GM12892 (cell line): ENCODE results near the gene GIPC2.

ENCODE experiments used
- POLR2A ChIP-seq: IDR thresholded peaks from 2 replicates; pipeline ENCODE4 v1.6.1; 2011; ENCODE audit warnings: low read depth, low read length, control low read depth
- POLR2AphosphoS5 ChIP-seq: IDR thresholded peaks from 2 replicates; pipeline ENCODE4 v1.6.1; 2011; ENCODE audit warnings: low read depth, low read length, control low read depth
- TAF1 ChIP-seq: IDR thresholded peaks from 2 replicates; pipeline ENCODE4 v1.6.1; 2011; ENCODE audit warnings: low read depth, mild to moderate bottlenecking, control low read depth, low read length, borderline replicate concordance

GRCh38 chr1:78094639-78095038, 48.9 kb downstream of the GIPC2 start:
- TF ChIP-seq TAF1 (no peak), POLR2A (no peak), POLR2AphosphoS5 (no peak)
